Measurements from ENCODE around the gene WIPI1. TPM values are rescaled to one million over a fixed set of nuclear protein-coding genes. Genes with fewer than 3 reads are reported as not detected.

WIPI1 gene
- polyA plus RNA-seq, 1 donor (not counting 4 experiments of a cell fraction or from before 2014, with no cell fraction given), result 49.4 TPM

DNA sequence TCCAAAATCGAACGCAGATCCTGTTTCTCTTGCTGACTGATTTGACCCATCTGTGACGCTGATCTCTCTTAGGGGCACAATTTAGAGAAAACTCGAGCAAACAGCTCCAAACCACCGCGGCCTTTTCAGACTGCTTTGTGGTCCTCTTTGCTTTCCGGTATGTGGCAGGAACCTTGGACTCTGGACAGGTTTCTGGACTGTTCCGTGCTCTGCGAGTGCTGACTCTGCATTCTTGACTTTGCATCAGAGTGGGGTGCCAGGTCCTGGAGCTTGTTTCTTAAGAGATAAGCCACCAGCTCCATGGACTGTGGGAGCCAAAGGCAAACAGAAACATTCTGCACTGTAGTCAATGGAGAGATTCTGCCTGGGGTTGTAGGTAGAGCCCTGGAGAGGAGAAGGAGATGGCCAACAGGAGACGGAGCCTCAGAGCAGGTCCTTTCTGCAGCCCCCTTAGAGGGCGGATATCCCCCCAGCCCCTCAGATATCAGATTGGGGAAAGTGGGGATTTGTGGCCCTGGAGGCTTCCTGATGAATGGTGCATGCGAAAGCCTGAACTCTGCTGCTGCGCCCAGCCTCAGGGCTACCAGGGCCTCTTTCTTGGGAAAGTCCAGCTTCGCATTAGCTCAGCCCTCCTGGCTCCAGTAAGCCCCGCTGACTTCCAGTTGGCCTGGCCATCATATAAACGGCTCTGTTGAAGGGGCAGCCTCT lies 65.6 kb downstream of the WIPI1 start:
- no peak overlapping the region for H3K9ac ChIP-seq (ENCODE audit: control insufficient read depth, extremely low read depth, insufficient read depth, low read length)
- no peaks in the 10 kb centered on the region for H3K9me1 ChIP-seq (ENCODE audit: control insufficient read depth, extremely low read depth, insufficient read depth, low read length)
- TF ChIP-seq EZH2 (IDR thresholded peaks at IDR 0.05; ENCODE audit: low read length), result no peak
- FAIRE-seq (no peak), DNase-seq (ENCODE audit: low read depth, low spot score) (no peak)
- H3K4me1 ChIP-seq (ENCODE audit: control insufficient read depth, extremely low read depth, insufficient read depth, low read length), result peaks cover 2% of the 10 kb centered on the region
- dilution Hi-C loops (cut with MboI; ENCODE audit: extremely low pct_ligation_motif_present, low sequenced_read_pairs), result no loop called here
- H3K79me2 ChIP-seq (ENCODE audit: control insufficient read depth, insufficient read depth, low read length), result no peaks in the 10 kb centered on the region
- H3K9me3 ChIP-seq (ENCODE audit: control insufficient read depth, low read depth, low read length), result no peaks in the 10 kb centered on the region
- H4K20me1 ChIP-seq (ENCODE audit: control insufficient read depth, extremely low read depth, insufficient read depth, low read length), result no peaks in the 10 kb centered on the region
- H3K27me3 ChIP-seq (ENCODE audit: control insufficient read depth, extremely low read depth, insufficient read depth, low read length), result peaks cover 2% of the 10 kb centered on the region
- H3K27ac ChIP-seq (ENCODE audit: control insufficient read depth, insufficient read depth, low read length), result no peak overlapping the region
- H2AFZ ChIP-seq (ENCODE audit: control insufficient read depth, low read length), result no peak overlapping the region
- H3K36me3 ChIP-seq (ENCODE audit: control insufficient read depth in 2 of 2, extremely low read depth in 1 of 2, insufficient read depth in 2 of 2, low read length in 2 of 2), result no peaks in the 10 kb centered on the region
- H3K4me3 ChIP-seq (ENCODE audit: control insufficient read depth in 2 of 3, extremely low read depth in 1 of 3, insufficient read depth in 2 of 3, low read depth in 1 of 3, low read length in 3 of 3), result no peak overlapping the region
- no peak overlapping the region for H3K4me2 ChIP-seq (ENCODE audit: control insufficient read depth, extremely low read depth, insufficient read depth, low read depth, low read length)

DNA sequence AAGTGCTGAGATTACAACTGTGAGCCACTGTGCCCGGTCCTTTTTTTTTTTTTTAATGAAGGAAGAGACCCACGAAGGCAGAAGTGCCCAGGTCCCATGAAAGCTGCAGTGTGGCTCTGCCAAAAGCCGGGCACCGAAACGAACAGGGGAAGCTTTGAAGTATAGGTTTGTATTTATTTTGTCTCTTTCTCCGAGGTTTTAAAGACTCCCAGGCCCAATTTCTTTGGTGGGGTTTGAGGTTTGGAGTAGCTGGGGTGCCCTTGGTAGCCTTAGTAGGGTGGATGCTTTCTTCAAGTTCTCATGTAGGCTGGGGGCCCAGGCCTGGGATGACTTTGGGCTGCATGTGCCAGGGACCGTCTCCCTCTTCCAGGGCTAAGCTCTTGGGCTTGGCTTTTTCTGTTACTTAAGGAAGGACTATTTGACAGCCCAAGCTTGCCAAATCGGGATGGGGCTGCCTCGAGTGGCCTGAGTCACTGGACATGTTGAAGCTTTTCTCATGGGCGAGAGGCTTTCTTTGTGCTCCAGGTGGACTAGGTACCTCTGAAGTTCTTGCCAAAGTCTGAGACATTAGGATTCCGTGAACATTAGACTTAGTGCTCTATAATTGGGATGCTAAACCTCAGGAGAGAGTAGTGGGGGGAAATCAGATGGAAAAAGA lies 66.3 kb downstream of the WIPI1 start:
- no peak overlapping the region for H3K27ac ChIP-seq (ENCODE audit: control insufficient read depth, insufficient read depth, low read length)
- dilution Hi-C loops (cut with MboI; ENCODE audit: extremely low pct_ligation_motif_present, low sequenced_read_pairs), result no loop called here
- H3K9ac ChIP-seq (ENCODE audit: control insufficient read depth, extremely low read depth, insufficient read depth, low read length), result no peak overlapping the region
- no peaks in the 10 kb centered on the region for H3K36me3 ChIP-seq (ENCODE audit: control insufficient read depth in 2 of 2, extremely low read depth in 1 of 2, insufficient read depth in 2 of 2, low read length in 2 of 2)
- H3K4me3 ChIP-seq (ENCODE audit: control insufficient read depth in 2 of 3, extremely low read depth in 1 of 3, insufficient read depth in 2 of 3, low read depth in 1 of 3, low read length in 3 of 3), result no peak overlapping the region
- H3K9me1 ChIP-seq (ENCODE audit: control insufficient read depth, extremely low read depth, insufficient read depth, low read length), result no peaks in the 10 kb centered on the region
- no peaks in the 10 kb centered on the region for H3K9me3 ChIP-seq (ENCODE audit: control insufficient read depth, low read depth, low read length)
- TF ChIP-seq EZH2 (IDR thresholded peaks at IDR 0.05; ENCODE audit: low read length), result no peak
- TF ChIP-seq, protein P1, sequence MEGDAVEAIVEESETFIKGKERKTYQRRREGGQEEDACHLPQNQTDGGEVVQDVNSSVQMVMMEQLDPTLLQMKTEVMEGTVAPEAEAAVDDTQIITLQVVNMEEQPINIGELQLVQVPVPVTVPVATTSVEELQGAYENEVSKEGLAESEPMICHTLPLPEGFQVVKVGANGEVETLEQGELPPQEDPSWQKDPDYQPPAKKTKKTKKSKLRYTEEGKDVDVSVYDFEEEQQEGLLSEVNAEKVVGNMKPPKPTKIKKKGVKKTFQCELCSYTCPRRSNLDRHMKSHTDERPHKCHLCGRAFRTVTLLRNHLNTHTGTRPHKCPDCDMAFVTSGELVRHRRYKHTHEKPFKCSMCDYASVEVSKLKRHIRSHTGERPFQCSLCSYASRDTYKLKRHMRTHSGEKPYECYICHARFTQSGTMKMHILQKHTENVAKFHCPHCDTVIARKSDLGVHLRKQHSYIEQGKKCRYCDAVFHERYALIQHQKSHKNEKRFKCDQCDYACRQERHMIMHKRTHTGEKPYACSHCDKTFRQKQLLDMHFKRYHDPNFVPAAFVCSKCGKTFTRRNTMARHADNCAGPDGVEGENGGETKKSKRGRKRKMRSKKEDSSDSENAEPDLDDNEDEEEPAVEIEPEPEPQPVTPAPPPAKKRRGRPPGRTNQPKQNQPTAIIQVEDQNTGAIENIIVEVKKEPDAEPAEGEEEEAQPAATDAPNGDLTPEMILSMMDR (optimal IDR thresholded peaks at IDR 0.05 in 1 of 3, IDR thresholded peaks at IDR 0.05 in 1 of 3, conservative IDR thresholded peaks at IDR 0.05 in 1 of 3; ENCODE audit: extremely low read depth in 1 of 3, insufficient read depth in 2 of 3, low read length in 3 of 3), result no peak
- no peak for FAIRE-seq
- DNase-seq (ENCODE audit: low read depth, low spot score), result no peak
- no peak overlapping the region for H3K4me2 ChIP-seq (ENCODE audit: control insufficient read depth, extremely low read depth, insufficient read depth, low read depth, low read length)
- H4K20me1 ChIP-seq (ENCODE audit: control insufficient read depth, extremely low read depth, insufficient read depth, low read length), result no peaks in the 10 kb centered on the region
- H2AFZ ChIP-seq (ENCODE audit: control insufficient read depth, low read length), result no peak overlapping the region
- no peaks in the 10 kb centered on the region for H3K79me2 ChIP-seq (ENCODE audit: control insufficient read depth, insufficient read depth, low read length)
- peaks cover 2% of the 10 kb centered on the region for H3K4me1 ChIP-seq (ENCODE audit: control insufficient read depth, extremely low read depth, insufficient read depth, low read length)
- peaks cover 5% of the 10 kb centered on the region for H3K27me3 ChIP-seq (ENCODE audit: control insufficient read depth, extremely low read depth, insufficient read depth, low read length)

Measured in keratinocyte (primary cell).